Fibroblast of pulmonary artery (primary cell): ENCODE measurements around the gene SARS2.
A peak's percentile ranks its signal among the peaks of the same experiment; 100 is the strongest.

Experiments used
- DNase-seq: peaks from one replicate; pipeline ENCODE4 v3.0.0-alpha.2; 2010; ENCODE audit warnings: low read depth
- H3K4me3 ChIP-seq: replicated peaks from 2 replicates; pipeline ENCODE4 v1.5.1; 2011; ENCODE audit warnings: low read depth, mild to moderate bottlenecking, control low read depth, low read length, moderate library complexity
- CTCF ChIP-seq: IDR thresholded peaks from 2 replicates; pipeline ENCODE4 v1.5.1; 2011; ENCODE audit warnings: mild to moderate bottlenecking, control low read depth, low read length, inconsistent platforms; ENCODE audit errors: missing control alignments

The SARS2 gene

DNA sequence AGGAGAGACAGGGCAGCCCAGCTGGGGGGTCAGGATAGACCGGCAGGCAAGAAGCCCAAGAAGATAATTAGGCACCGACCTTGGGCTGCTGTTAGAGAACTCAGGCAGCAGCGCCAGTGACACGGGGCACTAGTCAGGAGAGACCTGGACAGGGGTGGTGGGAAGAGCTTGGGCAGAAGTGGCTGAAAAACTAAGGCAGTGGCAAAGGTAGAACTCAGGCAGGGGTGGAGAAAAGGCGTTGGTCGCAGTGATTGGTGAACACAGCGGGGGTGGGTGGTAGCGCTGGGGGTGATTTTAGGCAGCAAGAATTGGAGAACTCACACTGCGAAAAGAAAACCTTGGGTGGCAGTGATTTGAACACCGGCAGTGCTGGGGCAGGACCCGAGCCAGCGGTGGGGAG is 22.9 kb downstream of the SARS2 start:
- no peak overlapping the region for H3K4me3 ChIP-seq
- no peak for DNase-seq
- no peak for TF ChIP-seq CTCF

DNA sequence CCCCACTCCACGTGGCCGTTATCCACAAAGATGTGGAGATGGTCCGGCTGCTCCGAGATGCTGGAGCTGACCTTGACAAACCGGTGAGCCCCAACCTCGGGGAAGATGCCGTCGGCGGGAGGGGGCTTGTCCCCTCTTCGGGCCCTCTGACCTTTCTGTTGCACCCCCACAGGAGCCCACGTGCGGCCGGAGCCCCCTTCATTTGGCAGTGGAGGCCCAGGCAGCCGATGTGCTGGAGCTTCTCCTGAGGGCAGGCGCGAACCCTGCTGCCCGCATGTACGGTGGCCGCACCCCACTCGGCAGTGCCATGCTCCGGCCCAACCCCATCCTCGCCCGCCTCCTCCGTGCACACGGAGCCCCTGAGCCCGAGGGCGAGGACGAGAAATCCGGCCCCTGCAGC is 23.3 kb downstream of the SARS2 start:
- no peak overlapping the region for H3K4me3 ChIP-seq
- no peak for DNase-seq

DNA sequence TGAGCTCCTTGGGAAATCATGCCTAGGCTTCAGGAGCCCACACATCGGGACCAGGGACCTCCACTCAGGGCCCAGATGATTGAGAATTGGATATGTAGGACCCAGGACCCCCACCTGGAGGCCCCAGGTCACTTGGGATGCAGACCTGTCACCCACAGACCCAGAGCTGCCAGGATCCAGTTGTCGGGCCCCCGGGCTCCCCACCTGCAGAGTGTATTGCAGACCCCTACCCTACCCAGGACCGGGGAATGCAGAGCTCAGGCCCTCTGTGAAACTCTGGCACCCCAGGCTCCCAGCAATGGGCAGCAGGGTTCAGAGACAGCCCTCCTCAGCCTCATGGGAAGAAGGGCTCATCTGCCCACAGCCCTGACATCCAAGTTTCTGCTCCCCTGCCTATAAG is 24.9 kb downstream of the SARS2 start:
- TF ChIP-seq CTCF = no peak
- no peak overlapping the region for H3K4me3 ChIP-seq
- no peak for DNase-seq

More for the DNA sequence above, 23.3 kb downstream of the SARS2 start:
- no peak for TF ChIP-seq CTCF

DNA sequence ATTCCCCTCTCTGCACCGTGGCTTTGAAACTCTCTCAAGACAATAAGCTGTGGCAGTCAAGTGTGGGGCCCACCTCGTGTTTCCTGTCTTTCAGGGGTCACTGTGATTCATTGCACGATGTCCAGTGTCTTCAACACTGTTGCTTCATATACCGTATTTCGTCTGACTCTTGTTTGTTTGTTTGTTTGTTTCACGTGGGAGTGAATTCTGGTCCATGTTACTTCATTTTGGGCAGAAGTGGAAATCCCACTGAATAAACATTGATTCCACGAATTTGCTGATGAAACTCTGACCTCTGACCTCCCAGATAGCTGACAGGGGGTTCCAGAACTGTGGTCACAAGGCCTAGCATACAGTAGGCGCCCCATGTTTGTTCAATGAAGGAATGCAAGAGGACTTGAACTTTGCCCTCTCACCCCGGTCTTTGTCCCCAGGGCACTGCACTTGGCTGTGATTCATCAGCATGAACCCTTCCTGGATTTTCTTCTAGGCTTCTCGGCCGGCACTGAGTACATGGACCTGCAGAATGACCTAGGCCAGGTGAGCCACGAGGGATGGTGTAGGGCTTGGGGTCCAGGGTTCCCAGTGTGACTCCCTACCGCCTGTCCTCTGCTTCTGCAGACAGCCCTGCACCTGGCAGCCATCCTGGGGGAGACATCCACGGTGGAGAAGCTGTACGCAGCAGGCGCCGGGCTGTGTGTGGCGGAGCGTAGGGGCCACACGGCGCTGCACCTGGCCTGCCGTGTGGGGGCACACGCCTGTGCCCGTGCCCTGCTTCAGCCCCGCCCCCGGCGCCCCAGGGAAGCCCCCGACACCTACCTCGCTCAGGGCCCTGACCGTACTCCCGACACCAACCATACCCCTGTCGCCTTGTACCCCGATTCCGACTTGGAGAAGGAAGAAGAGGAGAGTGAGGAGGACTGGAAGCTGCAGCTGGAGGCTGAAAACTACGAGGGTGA is 25.7 kb downstream of the SARS2 start:
- no peak overlapping the region for H3K4me3 ChIP-seq
- no peak for TF ChIP-seq CTCF
- no peak for DNase-seq

DNA sequence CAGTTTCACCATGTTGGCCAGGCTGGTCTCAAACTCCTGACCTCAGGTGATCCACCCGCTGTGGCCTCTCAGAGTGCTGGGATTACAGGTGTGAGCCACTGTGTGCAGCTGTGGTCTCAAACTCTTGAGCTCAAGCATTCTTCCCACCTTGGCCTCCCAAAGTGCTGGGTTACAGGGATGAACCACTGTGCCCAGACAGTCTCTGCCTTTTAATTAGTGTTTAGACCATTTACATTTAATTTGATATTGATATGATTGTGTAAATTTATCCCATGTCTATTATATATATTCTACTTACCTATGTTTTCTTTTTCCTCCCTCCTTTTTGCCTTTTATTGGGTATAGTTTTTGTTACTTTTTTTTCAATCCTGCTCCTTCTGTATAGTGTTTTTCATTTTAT is 28.9 kb downstream of the SARS2 start:
- no peak overlapping the region for H3K4me3 ChIP-seq
- no peak for DNase-seq
- TF ChIP-seq CTCF = no peak

- peak overlapping the region; percentile 92 for H3K4me3 ChIP-seq
- TF ChIP-seq CTCF = no peak
- peak; percentile 31 for DNase-seq
Observed at GRCh38 chr19:38900743-38901190, 29.8 kb downstream of the SARS2 start.

DNA sequence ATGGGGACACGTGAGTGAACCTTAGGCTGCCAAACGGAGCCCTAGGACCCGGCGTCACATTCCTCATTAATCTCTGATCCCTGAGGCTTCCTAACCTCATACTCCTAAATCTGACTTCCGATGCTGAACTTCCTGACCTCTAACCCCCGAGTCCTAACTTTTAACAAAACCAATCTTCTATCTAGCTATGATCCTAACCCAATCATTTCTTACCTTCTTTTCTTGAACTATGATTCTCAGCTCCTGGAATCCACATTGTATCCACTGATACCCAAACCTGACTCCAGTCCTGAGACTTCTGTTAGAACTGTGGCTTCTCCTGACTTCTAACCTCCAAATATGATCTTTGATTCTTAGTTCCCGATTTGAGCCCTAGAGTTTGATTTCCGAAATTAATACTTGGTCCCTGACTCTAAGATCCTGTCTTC is 30.3 kb downstream of the SARS2 start:
- no peak for TF ChIP-seq CTCF

More for the DNA sequence above, 30.3 kb downstream of the SARS2 start:
- peak overlapping the region; percentile 92 for H3K4me3 ChIP-seq
- peak; percentile 66 for DNase-seq
